HG03565 (cell line): ENCODE data around the gene CRYGA.

Experiments used
- ATAC-seq: cut with Tn5 transposase; IDR thresholded peaks from one replicate; pipeline ENCODE4 v1.9.1; 2021; ENCODE audit warnings: mild to moderate bottlenecking, moderate library complexity; ENCODE audit not compliant: unreplicated experiment

Gene CRYGA

GRCh38 chr2:208163489-208163888 lies at the start of gene CRYGA:
Gene CRYGA (minus strand): TSS chr2:208163589. CDS start chr2:208163556, 33 bp downstream.
- no peak for ATAC-seq

DNA sequence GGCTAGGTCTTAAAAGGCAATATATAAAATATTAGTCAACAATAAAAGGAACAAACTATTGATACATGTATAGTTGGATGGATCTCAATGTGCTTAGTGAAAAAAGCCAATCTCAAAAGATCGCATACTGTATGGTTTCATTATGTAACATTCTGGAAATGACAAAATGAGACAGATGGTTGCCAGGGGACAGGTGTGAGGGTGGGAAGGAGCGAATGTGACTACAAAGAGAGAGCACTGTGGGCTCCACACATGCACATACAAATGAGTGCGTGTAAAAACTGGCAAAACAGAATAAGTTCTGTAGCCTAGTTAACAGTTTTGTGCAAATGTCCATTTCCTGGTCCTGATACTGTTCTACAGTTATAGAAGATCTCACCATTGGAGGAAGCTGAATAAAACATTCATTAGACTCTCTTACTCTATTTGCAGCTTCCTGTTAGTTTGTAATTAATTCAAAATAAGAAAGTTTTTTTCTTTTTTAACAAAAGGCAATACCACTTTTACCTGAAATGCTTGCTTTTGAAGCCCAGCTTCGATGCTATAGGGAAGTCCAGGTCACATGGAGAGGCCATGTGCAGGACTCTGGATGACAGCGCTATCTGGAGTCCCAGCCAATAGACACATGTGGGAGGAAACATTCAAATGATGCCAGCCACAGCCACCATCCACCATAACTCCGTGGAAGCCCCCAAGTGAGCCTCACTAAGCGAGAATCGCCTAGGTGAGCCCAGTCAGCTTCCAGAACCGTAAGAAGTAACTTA lies 47.5 kb upstream of the CRYGA start:
- no peak for ATAC-seq

GRCh38 chr2:208208335-208209085 lies 45.1 kb upstream of the CRYGA start:
- ATAC-seq: no peak

DNA sequence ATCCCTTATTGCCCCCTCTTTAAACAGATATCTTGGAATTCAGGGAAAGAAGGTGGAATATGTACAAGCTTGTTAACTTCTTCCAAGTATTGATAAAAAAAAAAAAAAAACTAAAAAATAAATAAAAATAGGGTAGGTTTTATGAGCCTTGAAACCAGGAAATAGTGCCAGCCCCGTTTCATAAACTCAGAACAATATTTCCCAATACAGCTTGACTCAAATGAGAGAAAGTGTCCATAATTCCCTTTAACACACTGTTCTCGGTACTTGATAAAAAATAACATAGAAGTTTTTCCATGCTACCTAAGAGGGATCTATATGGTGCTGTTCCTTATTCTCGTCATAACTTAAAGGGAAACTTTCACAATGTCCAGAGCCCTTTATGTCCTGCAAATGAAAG lies 44.4 kb upstream of the CRYGA start:
- ATAC-seq: no peak

- ATAC-seq: no peak
Measured at GRCh38 chr2:208204166-208204565, 40.8 kb upstream of the CRYGA start.

- ATAC-seq: no peak
Measured at GRCh38 chr2:208195531-208195930, 32.1 kb upstream of the CRYGA start.

- ATAC-seq: no peak
Measured at GRCh38 chr2:208192611-208193236, 29.3 kb upstream of the CRYGA start.

DNA sequence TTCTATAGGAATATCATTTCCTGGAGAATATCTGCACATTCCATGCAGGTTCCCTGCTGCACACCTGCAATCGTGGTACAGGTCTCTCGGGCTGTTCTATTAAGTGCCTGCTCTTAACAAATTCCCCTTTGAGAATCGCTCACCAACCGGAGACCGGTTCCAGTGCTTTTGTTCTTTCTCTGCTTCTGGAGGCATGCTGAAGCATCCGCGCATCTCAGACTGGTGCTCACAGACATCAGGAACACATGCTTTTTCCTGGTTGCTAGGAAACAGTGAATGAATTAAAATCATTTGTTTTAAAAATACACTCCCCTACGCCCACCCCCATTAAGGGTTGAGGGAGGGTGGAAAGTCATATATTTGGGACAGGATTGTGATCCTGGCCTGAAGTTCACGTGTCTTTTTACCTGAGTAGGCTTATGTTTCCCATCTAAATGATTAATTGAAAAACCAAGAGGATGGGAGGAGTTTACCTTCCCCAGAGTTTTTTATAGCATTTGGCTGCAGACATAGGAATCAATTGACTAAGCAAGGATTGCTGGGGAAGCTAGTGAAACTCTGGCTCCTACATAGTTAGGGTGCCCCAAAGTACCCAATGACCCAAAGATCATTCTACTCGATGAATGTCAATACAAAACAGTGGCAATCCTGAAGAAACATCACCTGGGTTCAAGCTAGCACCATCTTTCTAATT lies 26.6 kb upstream of the CRYGA start, which contains the start of gene C2orf80:
TSS of gene C2orf80 (minus strand) at position 221 of the 694 bp plus-strand sequence. CDS start 3,044 bp downstream, outside the sequence.
- no peak for ATAC-seq

GRCh38 chr2:208189069-208189809 lies 25.9 kb upstream of the CRYGA start:
- ATAC-seq: no peak

DNA sequence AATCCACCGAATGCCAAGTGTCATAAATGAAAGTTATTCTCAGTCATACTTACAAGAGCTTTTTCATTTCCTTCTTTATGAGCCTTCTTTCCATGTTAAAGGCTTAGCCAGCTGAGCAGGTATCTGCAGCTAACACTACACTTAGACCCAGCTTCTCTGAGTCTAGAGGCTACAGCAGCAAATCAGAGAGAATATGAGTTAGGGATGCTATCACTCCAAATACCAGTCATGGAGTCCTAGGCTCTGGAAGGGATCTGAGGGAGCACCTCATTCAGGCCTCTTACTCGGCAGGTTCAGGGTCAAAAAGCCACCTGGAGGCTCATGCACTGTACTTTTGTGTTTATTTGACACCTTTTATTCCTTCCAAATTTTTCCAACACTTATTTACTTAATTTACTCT lies 23.5 kb upstream of the CRYGA start:
- no peak for ATAC-seq

- ATAC-seq: no peak
Measured at GRCh38 chr2:208186465-208186864, 23.1 kb upstream of the CRYGA start.

DNA sequence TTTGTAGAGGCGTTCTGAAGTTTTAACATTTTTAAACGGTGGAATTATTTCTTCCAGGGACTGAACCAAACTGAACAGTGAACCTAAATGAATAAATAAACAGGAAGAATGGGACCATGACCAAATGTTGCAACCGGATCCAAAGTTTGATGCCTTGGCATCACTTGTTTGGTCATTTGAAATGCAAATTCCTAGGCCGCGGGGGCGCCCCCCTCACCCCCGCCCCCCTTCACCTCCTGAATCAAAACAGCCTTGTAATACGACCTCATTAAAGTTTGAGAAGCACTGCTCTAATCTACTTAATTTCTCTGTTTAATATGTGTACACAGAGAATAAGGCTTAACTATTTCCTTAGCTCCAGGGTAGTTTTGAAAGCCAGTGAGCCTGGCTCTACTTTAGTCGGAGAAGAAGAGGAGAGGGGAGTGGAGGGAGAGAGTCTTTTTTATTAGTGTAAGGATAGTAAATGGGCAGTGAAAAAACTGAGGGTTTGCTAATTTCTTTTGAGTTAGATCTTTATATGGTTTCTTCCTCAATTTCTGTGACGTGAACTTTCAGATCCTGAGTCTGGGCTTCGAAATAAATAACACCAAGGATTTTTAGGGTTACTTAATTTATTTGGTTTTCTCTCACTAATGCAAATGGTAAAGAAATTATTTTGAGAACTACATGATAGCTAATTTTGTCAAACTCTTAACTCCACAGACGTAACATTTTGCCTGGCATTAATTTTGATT lies 20.8 kb upstream of the CRYGA start:
- ATAC-seq: no peak

DNA sequence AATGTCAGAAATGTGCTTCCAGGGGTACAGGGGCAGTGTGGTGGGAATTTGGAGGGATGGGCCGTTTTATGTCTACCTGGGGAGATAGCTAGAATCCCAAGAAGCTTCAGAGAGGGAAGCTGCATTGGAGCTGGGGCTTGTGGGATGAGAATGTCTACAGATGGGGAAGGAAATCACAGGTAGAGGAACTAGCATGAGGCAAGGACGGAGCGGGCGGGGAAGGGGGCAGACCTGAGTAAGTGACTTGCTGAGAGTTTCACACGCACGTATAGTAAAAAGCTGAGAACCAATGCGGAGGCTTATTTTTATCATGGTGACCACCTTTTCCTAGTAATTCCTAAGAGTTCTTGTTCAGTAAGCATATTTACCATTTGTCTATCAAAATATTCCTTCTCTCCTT lies 20.1 kb upstream of the CRYGA start:
- ATAC-seq: no peak

DNA sequence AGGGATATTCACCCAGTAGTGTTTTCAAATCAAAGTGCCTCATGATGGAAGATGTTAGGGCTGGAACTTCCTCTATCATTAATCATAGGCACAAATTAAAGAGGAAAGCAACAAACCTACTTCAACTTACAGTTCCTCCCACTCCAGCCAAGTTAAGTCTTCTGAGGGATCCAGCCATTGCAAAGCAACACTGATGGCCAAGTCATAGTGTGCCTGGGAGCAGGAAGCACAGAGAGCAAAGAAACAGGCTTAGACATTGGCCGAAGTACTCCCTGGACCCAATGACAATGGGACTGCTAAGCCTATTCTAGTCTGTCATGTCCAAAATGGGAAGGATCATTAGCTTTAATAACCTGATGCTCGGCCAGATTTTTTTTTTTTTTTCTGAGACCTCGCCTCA lies 19.4 kb upstream of the CRYGA start:
- no peak for ATAC-seq

- no peak for ATAC-seq
Measured at GRCh38 chr2:208179028-208179609, 15.7 kb upstream of the CRYGA start.

DNA sequence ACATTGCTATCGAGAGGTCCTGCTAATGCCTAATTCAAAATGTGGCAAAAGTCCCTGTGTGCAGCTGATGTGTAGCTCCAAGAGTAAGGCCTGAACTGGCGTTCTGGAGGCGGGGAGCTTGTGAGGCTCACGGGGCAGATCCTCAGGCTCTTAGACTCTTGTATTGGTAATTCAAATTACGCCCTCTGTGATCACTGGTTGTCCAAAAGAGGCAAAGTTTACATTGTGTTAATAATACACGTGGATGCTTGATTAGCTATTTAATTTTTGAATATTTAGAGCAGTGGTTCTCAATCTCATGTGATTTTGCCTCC lies 12.4 kb upstream of the CRYGA start:
- ATAC-seq: no peak

- peak; percentile 98 for ATAC-seq
Measured at GRCh38 chr2:208175069-208175839, 11.9 kb upstream of the CRYGA start.

- no peak for ATAC-seq
Measured at GRCh38 chr2:208174144-208174543, 10.8 kb upstream of the CRYGA start.

DNA sequence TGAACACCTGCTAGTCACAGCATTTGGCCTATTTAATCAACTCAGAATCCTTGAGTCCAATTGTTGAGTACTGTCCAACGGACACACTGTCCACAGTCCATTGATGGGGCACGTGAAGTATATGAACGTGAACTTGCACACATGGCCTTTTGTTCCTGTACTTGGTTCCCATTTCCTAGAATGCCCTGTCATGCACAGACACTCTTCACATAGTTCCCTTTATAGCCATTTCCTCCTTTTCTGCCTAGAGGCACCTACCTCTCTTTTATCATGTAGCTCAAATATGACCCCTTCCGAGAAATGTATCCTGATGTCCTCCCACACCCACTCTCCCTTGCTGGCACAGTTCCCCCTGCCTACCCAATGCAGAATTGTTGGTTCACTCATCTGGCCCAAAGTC lies 8.7 kb upstream of the CRYGA start:
- ATAC-seq: no peak
